ENCODE data around the gene TNFRSF18. TPM values are rescaled to one million over a fixed set of nuclear protein-coding genes. Genes with fewer than 3 reads are reported as not detected.

TNFRSF18 gene
- total RNA-seq, 1 donor = 4.3 TPM

GRCh38 chr1:1167841-1168450 lies 38.4 kb downstream of the TNFRSF18 start:
- DNase-seq (ENCODE audit: low read depth in 2 of 3, low spot score in 2 of 3) = no peak

DNA sequence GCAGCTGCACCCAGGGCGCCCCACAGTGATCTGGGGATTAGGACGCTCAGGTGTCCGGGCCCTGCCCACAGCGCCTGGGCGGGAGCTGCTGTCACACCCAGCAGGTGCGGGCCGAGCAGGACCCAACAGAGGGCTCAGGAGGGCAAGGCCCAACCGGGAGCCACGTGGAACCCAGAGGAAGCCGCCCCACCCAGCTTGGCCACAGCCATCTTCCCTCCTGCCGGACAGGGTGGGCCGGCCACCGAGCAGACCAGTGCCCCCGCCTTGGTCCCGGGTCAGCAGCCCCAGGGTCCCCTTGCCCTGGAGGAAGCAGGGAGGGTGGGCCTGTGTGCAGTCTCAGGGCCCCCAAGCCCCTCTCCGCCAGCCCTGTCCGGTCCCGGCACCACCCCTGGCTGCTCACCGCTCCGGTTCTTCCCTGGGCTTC lies 39.0 kb downstream of the TNFRSF18 start:
- no peak for DNase-seq (ENCODE audit: low read depth in 2 of 3, low spot score in 2 of 3)

GRCh38 chr1:1166642-1167397 lies 39.6 kb downstream of the TNFRSF18 start:
- no peak for DNase-seq (ENCODE audit: low read depth in 2 of 3, low spot score in 2 of 3)

DNA sequence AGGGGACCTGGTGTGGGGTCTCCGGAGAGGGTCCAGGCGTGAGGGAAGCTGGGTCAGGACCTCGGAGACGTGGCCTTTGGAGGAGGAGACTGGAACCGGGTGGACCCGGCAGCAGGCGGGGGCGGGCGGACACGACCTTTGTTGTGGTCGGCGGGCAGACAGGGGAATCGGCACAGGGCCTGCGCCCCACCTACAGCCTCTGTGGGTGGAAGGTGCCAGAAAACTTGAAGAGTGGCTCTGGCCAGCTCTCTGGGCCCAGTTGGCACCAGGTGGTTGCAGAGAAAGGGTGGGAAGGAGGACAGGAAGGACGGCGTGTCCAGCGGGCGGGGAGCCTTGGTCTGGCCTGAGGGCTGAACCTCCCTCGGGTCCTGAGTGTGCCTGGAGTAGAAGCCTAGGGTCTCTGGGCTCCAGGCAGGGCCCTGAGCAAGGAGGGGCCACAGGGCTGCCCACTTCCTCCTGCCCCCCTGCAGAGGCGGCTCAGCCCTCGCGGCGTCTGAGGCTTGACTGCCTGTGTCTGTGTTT lies 40.4 kb downstream of the TNFRSF18 start:
- DNase-seq (ENCODE audit: low read depth in 2 of 3, low spot score in 2 of 3) = no peak

- no peak for DNase-seq (ENCODE audit: low read depth in 2 of 3, low spot score in 2 of 3)
These were observed 40.9 kb downstream of the TNFRSF18 start for GRCh38 chr1:1165485-1165884.

DNA sequence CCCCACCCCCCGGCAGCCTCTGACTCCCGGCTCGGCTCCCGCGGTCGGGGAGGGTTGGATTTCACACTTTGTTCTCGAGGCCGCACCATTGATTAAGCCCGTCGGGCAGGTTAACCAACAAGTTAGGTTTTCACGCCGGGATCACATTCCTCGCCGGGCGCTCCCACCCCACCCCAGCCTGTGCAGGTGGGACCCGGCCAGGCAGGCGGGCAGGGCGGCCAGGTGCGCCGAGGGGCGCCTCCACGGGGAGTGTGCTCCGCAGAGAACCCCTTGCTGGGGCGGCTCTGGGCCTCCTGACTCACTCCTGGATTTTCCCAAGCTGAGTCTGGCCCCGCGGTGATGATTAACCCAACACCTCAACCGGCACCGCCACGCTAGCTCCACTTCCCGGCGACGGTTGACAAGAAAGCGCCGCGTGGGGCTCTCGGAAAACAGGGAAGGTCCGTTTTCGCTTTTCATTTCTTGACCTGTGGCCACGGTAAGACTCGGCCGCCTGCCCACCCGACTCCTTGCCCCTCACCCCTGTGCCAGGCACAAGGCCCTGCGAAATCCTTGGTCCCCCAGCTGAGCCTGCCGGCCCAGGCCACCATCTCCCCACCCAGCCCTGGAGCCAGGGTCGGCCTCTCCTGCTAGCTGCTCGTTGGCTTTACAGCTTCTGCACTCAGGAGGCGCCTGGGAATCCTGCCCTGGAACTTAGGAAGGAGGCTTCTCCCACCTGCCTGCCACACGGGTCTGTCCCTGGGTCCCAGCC lies 41.5 kb downstream of the TNFRSF18 start:
- no peak for DNase-seq (ENCODE audit: low read depth in 2 of 3, low spot score in 2 of 3)

- no peak for DNase-seq (ENCODE audit: low read depth in 2 of 3, low spot score in 2 of 3)
These were observed 42.1 kb downstream of the TNFRSF18 start for GRCh38 chr1:1164361-1164700.

DNA sequence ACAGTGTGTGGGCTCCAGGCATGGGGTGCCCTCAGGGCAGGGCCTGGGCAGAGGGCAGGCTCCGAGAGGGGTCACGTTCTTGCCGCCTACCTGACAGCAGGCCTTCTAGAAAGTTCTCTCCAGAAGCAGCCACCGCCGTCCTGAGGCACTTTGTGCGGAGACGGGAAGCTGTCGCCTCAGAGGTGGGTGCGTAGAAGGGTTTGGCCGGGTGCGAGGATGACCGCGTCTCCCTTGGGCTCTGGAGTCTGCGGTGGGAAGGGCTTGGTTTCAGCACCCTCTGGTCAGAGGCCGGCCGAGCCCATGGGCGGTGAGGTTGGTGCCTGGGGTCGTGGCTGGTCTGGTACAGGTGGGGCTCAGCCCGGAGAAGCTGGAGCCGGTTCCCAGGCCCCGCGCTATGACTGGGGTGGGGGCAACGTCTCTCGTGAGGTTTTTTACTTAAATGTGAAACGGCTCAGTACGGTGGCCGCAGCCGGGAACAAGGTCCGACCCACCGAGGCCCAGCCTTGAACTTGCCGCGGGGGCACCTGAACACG lies 42.8 kb downstream of the TNFRSF18 start:
- DNase-seq (ENCODE audit: low read depth in 2 of 3, low spot score in 2 of 3) = no peak

DNA sequence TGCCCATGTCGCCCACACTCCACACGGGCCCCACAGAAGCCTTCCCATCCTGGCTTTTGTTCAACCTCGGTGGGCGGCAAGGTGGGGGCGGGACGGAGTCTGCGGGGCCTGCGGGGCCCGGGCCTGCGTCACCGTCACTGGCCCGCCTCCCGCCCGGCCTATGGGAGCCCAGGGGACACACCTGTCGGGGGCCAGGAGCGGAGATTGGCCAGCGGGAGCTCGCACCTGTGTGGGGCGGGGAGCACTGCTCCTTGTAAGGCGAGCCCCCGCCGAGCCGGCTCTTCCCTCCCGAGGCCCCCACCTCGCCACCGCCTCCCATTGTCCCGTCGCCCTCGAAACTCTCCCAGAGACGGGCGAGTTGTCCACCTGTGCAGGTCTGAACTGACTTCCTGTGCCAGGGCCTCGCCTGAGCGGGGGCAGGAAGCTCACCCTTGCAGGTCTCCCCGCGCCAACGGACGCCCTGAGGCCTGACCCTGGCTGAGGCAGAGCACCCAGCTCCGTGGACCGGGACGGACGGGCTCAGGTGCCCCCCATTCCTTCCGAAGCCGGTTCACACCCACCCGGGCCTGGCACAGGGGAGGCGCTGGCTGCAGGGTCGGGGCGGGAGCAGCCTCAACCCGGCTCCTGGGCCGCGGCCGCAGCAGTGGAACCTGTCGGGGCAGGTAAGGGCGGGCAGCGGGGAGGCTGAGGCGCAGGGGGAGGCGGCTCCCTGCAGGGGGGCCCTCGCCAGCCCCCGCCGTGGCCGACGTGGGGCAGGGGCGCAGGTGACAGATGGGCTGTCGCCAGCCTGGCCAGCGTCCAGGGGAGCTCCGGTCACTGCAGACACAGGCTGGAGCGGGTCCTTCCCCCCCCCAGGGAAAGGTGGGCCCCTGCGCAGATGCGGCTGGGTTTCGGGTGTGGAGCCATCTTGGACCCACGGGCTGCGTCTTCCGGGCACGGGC lies 43.5 kb downstream of the TNFRSF18 start:
- DNase-seq (ENCODE audit: low read depth in 2 of 3, low spot score in 2 of 3) = no peak

GRCh38 chr1:1161683-1162079 lies 44.7 kb downstream of the TNFRSF18 start:
- DNase-seq (ENCODE audit: low read depth in 2 of 3, low spot score in 2 of 3) = no peak

GRCh38 chr1:1161078-1161682 lies 45.2 kb downstream of the TNFRSF18 start:
- no peak for DNase-seq (ENCODE audit: low read depth in 2 of 3, low spot score in 2 of 3)

DNA sequence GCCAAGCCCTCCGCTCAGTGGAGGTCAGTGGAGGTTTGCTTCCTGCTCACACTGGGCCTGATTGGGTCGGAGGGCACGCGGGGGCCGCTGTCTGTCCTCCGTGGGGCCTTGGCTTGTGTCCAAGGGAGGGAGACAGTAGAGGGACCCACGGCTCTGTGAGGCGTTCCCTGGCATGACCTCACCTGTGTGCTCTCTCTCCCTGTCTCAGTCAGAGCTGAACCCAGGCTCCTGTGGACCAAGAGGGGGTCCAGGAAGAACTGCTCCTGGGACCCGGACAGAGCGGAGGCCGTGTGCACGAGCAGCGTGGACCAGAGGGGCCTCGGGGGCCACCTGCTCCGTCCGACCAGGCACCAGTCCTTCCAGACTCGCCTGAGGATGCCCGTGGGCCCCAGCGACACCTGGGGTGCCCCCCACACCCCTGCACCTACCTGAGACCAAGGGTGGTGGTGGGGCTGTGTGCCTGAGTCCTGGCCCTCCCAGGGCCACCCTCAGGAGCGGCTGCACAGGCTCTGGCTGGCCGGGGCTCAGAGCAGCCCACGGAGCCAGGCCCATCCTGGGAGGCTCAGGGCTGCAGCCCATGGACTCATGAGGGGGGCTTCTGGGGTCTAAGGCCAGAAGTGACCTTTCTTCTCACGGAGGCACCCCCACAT lies 46.0 kb downstream of the TNFRSF18 start:
- no peak for DNase-seq (ENCODE audit: low read depth in 2 of 3, low spot score in 2 of 3)

GRCh38 chr1:1157914-1158710 lies 48.3 kb downstream of the TNFRSF18 start:
- peak in 2 of 3 donors; percentile 29 to 52 for DNase-seq (ENCODE audit: low read depth in 2 of 3, low spot score in 2 of 3)

- peak; percentile 38 to 49 (median 46) for DNase-seq (ENCODE audit: low read depth in 2 of 3, low spot score in 2 of 3)
These were observed 48.9 kb downstream of the TNFRSF18 start for GRCh38 chr1:1157426-1157913.

DNA sequence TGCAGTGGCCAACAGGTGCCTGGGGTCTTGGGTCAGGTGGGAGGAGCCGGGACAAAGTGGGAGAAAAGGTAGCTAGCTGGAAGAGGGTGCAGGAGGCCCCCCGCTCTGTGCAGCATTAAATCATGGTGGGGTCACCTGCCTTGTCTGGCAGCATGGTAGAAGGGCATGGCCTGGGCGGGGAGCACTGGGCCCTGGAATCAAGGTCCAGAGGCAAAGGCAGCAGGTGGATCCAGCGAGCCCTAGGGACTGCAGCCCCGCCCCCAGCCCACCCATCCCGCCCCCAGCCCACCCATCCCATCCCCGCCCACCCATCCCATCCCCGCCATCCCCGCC lies 49.4 kb downstream of the TNFRSF18 start:
- no peak for DNase-seq (ENCODE audit: low read depth in 2 of 3, low spot score in 2 of 3)

DNA sequence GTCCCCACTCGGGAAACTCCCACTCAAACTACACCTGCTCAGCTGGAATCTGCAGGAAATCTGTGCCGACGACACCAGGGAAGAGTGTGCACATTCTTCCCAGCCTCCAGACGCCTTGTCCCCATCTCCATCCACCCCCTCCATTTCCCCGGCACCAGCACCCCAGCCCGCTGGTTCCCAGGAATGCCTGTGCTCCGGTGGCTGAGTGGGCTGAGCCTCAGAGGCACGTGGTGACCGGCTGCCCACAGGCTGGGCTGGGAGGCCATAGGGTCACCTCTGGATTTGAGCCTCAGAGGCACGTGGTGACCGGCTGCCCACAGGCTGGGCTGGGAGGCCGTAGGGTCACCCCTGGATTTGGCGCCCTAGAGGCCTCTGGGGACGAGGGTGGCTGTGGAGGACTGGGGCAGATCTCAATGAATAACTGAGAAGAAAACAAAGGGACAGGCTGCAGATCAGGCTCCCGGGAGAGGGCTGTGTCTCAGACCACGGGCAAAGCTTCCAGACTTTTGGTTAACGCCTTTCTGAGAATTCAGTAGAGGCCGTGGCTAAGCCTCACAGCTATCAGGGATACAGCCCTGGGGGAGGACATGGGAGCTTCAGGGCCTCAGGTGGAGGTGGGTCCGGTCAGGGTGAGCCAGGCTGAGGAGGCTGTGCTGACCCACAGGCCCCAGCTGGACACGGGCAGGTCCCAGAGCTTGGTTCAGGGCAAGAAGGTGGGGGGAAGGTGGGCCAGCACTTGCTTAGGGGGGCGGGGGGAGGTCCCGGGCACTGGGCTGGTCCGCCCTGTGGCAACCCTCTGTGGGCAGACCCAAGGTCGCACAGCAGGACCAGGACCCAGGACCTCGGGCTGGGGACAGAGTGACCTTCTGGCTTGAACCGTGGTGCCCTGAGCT lies 50.0 kb downstream of the TNFRSF18 start:
- no peak for DNase-seq (ENCODE audit: low read depth in 2 of 3, low spot score in 2 of 3)

GRCh38 chr1:1155258-1155657 lies 51.1 kb downstream of the TNFRSF18 start:
- no peak for DNase-seq (ENCODE audit: low read depth in 2 of 3, low spot score in 2 of 3)

Data from hematopoietic multipotent progenitor cell (in vitro differentiated cells).